Anterior cingulate cortex (tissue), 58 donors: ENCODE data around the gene TJP3.
"Not testable (repeated sequence)": the region's sequence is repeated elsewhere in the genome, so short reads cannot be mapped to it uniquely, and the experiment has no call there.

ENCODE experiments used
- DNase-seq, 58 donors: peaks; one replicate each; lab custom pipeline; 2025; lab: John Stamatoyannopoulos, UW

The TJP3 gene

GRCh38 chr19:3708207-3708931, at the start of gene TJP3:
TJP3 (plus strand) TSS chr19:3708384; CDS start chr19:3728433, 20,049 bp downstream.
- DNase-seq = no peak

GRCh38 chr19:3658870-3659745, 49.1 kb upstream of the TJP3 start:
- no peak for DNase-seq

GRCh38 chr19:3659746-3660112, 48.5 kb upstream of the TJP3 start:
- DNase-seq = no peak

GRCh38 chr19:3660493-3661219, 47.5 kb upstream of the TJP3 start:
- DNase-seq = no peak

- DNase-seq = no peak
These were observed 46.6 kb upstream of the TJP3 start for GRCh38 chr19:3661284-3662238.

- DNase-seq = peak in 1 of 58 donors; percentile 8
These were observed 44.3 kb upstream of the TJP3 start for GRCh38 chr19:3663838-3664237.

- DNase-seq = no peak
These were observed 43.1 kb upstream of the TJP3 start for GRCh38 chr19:3664879-3665642.

- DNase-seq = peak in 42 of 58 donors; percentile 5 to 79 (median 45)
These were observed 42.3 kb upstream of the TJP3 start for GRCh38 chr19:3665681-3666544.

GRCh38 chr19:3666545-3666856, 41.7 kb upstream of the TJP3 start:
- not testable (repeated sequence) for DNase-seq

- DNase-seq = no peak
These were observed 41.0 kb upstream of the TJP3 start for GRCh38 chr19:3667037-3667638.

GRCh38 chr19:3667766-3668165, 40.4 kb upstream of the TJP3 start:
- no peak for DNase-seq

GRCh38 chr19:3668331-3669081, 39.7 kb upstream of the TJP3 start:
- peak in 7 of 58 donors; percentile 5 to 42 (median 16) for DNase-seq

- no peak for DNase-seq
These were observed 38.9 kb upstream of the TJP3 start for GRCh38 chr19:3669082-3669946.

- peak in 5 of 58 donors; percentile 25 to 61 (median 31) for DNase-seq
These were observed 38.0 kb upstream of the TJP3 start for GRCh38 chr19:3669947-3670795.
